HEK293 (cell line): ENCODE results near the gene IGFALS.
A peak's percentile ranks its signal among the peaks of the same experiment; 100 is the strongest.

Experiments used
- GLIS2 ChIP-seq: fragments of 450-650 bp; formaldehyde crosslinking; IDR thresholded peaks from 2 replicates; pipeline ENCODE4 v1.5.1; 2016; ENCODE audit warnings: missing biosample characterization, missing genetic modification characterization
- KLF10 ChIP-seq: fragments of 450-650 bp; IDR thresholded peaks from 2 replicates; pipeline ENCODE4 v1.5.1; 2018; ENCODE audit warnings: missing biosample characterization, mild to moderate bottlenecking, missing genetic modification characterization
- KLF9 ChIP-seq: fragments of 450-650 bp; formaldehyde crosslinking; IDR thresholded peaks from 2 replicates; pipeline ENCODE4 v1.5.1; 2016; ENCODE audit warnings: missing biosample characterization, missing genetic modification characterization, low read depth
- ZEB2 ChIP-seq: fragments of 450-650 bp; formaldehyde crosslinking; IDR thresholded peaks from 2 replicates; pipeline ENCODE4 v1.5.1; 2016; ENCODE audit warnings: missing biosample characterization, missing genetic modification characterization
- ZFP69B ChIP-seq: fragments of 450-650 bp; formaldehyde crosslinking; IDR thresholded peaks from 2 replicates; pipeline ENCODE4 v1.5.1; 2016; ENCODE audit warnings: missing biosample characterization, missing genetic modification characterization
- ZNF121 ChIP-seq: fragments of 450-650 bp; formaldehyde crosslinking; IDR thresholded peaks from 2 replicates; pipeline ENCODE4 v1.5.1; 2016; ENCODE audit warnings: missing biosample characterization, missing genetic modification characterization
- ZNF140 ChIP-seq: fragments of 450-650 bp; formaldehyde crosslinking; IDR thresholded peaks from 2 replicates; pipeline ENCODE4 v1.5.1; 2016; ENCODE audit warnings: missing biosample characterization, missing genetic modification characterization
- ZNF239 ChIP-seq: fragments of 450-650 bp; formaldehyde crosslinking; IDR thresholded peaks from 2 replicates; pipeline ENCODE4 v1.5.1; 2016; ENCODE audit warnings: missing biosample characterization, missing genetic modification characterization
- ZNF248 ChIP-seq: fragments of 450-650 bp; formaldehyde crosslinking; IDR thresholded peaks from 2 replicates; pipeline ENCODE4 v1.5.1; 2017; ENCODE audit warnings: missing biosample characterization, missing genetic modification characterization
- ZNF37A ChIP-seq: fragments of 450-650 bp; IDR thresholded peaks from 2 replicates; pipeline ENCODE4 v1.5.1; 2018; ENCODE audit warnings: missing biosample characterization, missing genetic modification characterization
- ZNF391 ChIP-seq: fragments of 450-650 bp; formaldehyde crosslinking; IDR thresholded peaks from 2 replicates; pipeline ENCODE4 v1.5.1; 2016; ENCODE audit warnings: low read depth, missing biosample characterization, missing genetic modification characterization, borderline replicate concordance
- ZNF48 ChIP-seq: fragments of 450-650 bp; formaldehyde crosslinking; IDR thresholded peaks from 2 replicates; pipeline ENCODE4 v1.5.1; 2016; ENCODE audit warnings: missing biosample characterization, missing genetic modification characterization
- ZNF501 ChIP-seq: fragments of 450-650 bp; formaldehyde crosslinking; IDR thresholded peaks from 2 replicates; pipeline ENCODE4 v1.5.1; 2016; ENCODE audit warnings: missing biosample characterization, missing genetic modification characterization
- ZNF510 ChIP-seq: fragments of 450-650 bp; formaldehyde crosslinking; IDR thresholded peaks from 2 replicates; pipeline ENCODE4 v1.5.1; 2018; ENCODE audit warnings: mild to moderate bottlenecking, missing genetic modification characterization, missing biosample characterization; ENCODE audit not compliant: insufficient replicate concordance
- ZNF514 ChIP-seq: fragments of 450-650 bp; formaldehyde crosslinking; IDR thresholded peaks from 2 replicates; pipeline ENCODE4 v1.5.1; 2016; ENCODE audit warnings: missing biosample characterization, missing genetic modification characterization
- ZNF548 ChIP-seq: fragments of 450-650 bp; formaldehyde crosslinking; IDR thresholded peaks from 2 replicates; pipeline ENCODE4 v1.5.1; 2016; ENCODE audit warnings: missing biosample characterization, missing genetic modification characterization
- ZNF558 ChIP-seq: fragments of 450-650 bp; formaldehyde crosslinking; IDR thresholded peaks from 2 replicates; pipeline ENCODE4 v1.5.1; 2016; ENCODE audit warnings: missing biosample characterization, missing genetic modification characterization
- ZNF560 ChIP-seq: fragments of 450-650 bp; formaldehyde crosslinking; IDR thresholded peaks from 2 replicates; pipeline ENCODE4 v1.5.1; 2017; ENCODE audit warnings: missing biosample characterization, missing genetic modification characterization, borderline replicate concordance
- ZNF747 ChIP-seq: fragments of 450-650 bp; formaldehyde crosslinking; IDR thresholded peaks from 2 replicates; pipeline ENCODE4 v1.5.1; 2016; ENCODE audit warnings: missing biosample characterization, missing genetic modification characterization
- ZNF791 ChIP-seq: fragments of 450-650 bp; formaldehyde crosslinking; IDR thresholded peaks from 2 replicates; pipeline ENCODE4 v1.5.1; 2016; ENCODE audit warnings: missing biosample characterization, missing genetic modification characterization
- ZNF830 ChIP-seq: fragments of 450-650 bp; IDR thresholded peaks from 2 replicates; pipeline ENCODE4 v1.5.0; 2018; ENCODE audit warnings: missing biosample characterization, missing genetic modification characterization, low read depth, mild to moderate bottlenecking, moderate library complexity
- ZSCAN16 ChIP-seq: fragments of 450-650 bp; formaldehyde crosslinking; IDR thresholded peaks from 2 replicates; pipeline ENCODE4 v1.5.1; 2016; ENCODE audit warnings: missing biosample characterization, missing genetic modification characterization
- TF ChIP-seq, protein P1 (sequence below): fragments of 450-650 bp; formaldehyde crosslinking; optimal IDR thresholded peaks from 2 replicates; pipeline ENCODE3; 2016; ENCODE audit warnings: missing biosample characterization, mild to moderate bottlenecking, missing genetic modification characterization
- TF ChIP-seq, protein P2 (sequence below): fragments of 450-650 bp; formaldehyde crosslinking; IDR thresholded peaks from 2 replicates; pipeline ENCODE4 v1.5.1; 2016; ENCODE audit warnings: missing biosample characterization, missing genetic modification characterization
- TF ChIP-seq, protein P3 (sequence below): fragments of 450-650 bp; formaldehyde crosslinking; IDR thresholded peaks from 2 replicates; pipeline ENCODE4 v1.5.1; 2016; ENCODE audit warnings: missing biosample characterization, missing genetic modification characterization
- TF ChIP-seq, protein P4 (sequence below): fragments of 450-650 bp; formaldehyde crosslinking; IDR thresholded peaks from 2 replicates; pipeline ENCODE4 v1.5.1; 2016; ENCODE audit warnings: missing biosample characterization, missing genetic modification characterization
- TF ChIP-seq, protein P5 (sequence below): fragments of 450-650 bp; formaldehyde crosslinking; IDR thresholded peaks from 2 replicates; pipeline ENCODE4; 2016; ENCODE audit warnings: missing biosample characterization, missing genetic modification characterization
- TF ChIP-seq, protein P6 (sequence below): fragments of 450-650 bp; formaldehyde crosslinking; IDR thresholded peaks from 2 replicates; pipeline ENCODE4 v1.5.1; 2016; ENCODE audit warnings: missing biosample characterization, missing genetic modification characterization
- TF ChIP-seq, protein P7 (sequence below): fragments of 450-650 bp; formaldehyde crosslinking; IDR thresholded peaks from 2 replicates; pipeline ENCODE4 v1.5.1; 2017; ENCODE audit warnings: missing biosample characterization, missing genetic modification characterization

Gene IGFALS

DNA sequence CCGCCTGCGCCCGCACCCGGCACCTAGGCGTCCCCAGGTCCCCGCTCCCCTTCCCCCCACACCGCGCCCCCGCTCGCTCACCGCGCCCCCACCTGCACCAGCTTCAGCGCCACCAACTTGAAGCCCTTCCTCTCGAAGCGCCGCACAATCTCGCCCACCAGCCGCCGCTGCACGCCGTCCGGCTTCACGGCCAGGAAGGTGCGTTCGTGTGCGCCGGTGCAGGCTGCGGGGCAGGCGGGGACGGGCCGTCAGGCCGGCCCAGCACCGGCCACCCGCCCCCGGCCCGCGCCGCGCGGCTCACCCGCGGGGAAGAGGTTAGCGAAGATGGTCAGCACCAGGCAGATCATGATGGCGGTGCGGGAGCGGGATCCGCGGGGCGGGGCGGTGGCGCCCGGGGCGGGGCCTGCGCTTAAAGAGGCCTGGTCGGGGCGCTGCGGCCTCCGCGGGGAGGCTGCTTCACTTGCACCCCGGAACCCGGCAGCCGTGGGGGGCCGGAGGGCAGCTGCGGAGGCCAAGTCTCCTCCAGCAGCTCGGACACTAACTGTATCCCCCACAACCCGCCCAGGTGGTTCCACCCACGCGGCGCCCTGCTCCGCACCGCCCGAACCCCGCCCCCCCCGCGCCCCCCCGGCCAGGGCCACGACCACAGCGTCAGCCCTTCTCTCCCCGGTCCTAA lies 22.2 kb downstream of the IGFALS start, which contains the start of gene NME3 (continued):
- TF ChIP-seq, protein P1, sequence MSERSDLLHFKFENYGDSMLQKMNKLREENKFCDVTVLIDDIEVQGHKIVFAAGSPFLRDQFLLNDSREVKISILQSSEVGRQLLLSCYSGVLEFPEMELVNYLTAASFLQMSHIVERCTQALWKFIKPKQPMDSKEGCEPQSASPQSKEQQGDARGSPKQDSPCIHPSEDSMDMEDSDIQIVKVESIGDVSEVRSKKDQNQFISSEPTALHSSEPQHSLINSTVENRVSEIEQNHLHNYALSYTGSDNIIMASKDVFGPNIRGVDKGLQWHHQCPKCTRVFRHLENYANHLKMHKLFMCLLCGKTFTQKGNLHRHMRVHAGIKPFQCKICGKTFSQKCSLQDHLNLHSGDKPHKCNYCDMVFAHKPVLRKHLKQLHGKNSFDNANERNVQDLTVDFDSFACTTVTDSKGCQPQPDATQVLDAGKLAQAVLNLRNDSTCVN (tag by site-specific recombination): no peak
- TF ChIP-seq ZNF747 (tag by site-specific recombination): no peak
- TF ChIP-seq ZNF514 (tag by site-specific recombination): no peak
- TF ChIP-seq ZNF391 (tag by site-specific recombination): no peak
- TF ChIP-seq ZFP69B (tag by site-specific recombination): peak; percentile 96
- TF ChIP-seq, protein P2, sequence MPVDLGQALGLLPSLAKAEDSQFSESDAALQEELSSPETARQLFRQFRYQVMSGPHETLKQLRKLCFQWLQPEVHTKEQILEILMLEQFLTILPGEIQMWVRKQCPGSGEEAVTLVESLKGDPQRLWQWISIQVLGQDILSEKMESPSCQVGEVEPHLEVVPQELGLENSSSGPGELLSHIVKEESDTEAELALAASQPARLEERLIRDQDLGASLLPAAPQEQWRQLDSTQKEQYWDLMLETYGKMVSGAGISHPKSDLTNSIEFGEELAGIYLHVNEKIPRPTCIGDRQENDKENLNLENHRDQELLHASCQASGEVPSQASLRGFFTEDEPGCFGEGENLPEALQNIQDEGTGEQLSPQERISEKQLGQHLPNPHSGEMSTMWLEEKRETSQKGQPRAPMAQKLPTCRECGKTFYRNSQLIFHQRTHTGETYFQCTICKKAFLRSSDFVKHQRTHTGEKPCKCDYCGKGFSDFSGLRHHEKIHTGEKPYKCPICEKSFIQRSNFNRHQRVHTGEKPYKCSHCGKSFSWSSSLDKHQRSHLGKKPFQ: no peak
- TF ChIP-seq ZNF791 (tag by site-specific recombination): no peak
- TF ChIP-seq ZSCAN16 (tag by site-specific recombination): no peak
- no peak for TF ChIP-seq ZNF510 (tag by site-specific recombination)
- TF ChIP-seq KLF10 (tag by site-specific recombination): peak; percentile 55; the same call in 1 of the 2 replicates
- TF ChIP-seq ZNF558 (tag by site-specific recombination): no peak
- TF ChIP-seq ZNF140 (tag by site-specific recombination): no peak
- TF ChIP-seq KLF9 (tag by site-specific recombination): peak; percentile 83
- TF ChIP-seq GLIS2 (tag by site-specific recombination): peak; percentile 86
- no peak for TF ChIP-seq ZNF239 (tag by site-specific recombination)
- no peak for TF ChIP-seq ZNF248 (tag by site-specific recombination)
- no peak for TF ChIP-seq ZEB2
- no peak for TF ChIP-seq ZNF501 (tag by site-specific recombination)
- TF ChIP-seq, protein P3, sequence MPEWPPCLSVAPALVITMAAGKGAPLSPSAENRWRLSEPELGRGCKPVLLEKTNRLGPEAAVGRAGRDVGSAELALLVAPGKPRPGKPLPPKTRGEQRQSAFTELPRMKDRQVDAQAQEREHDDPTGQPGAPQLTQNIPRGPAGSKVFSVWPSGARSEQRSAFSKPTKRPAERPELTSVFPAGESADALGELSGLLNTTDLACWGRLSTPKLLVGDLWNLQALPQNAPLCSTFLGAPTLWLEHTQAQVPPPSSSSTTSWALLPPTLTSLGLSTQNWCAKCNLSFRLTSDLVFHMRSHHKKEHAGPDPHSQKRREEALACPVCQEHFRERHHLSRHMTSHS: no peak
- TF ChIP-seq, protein P4, sequence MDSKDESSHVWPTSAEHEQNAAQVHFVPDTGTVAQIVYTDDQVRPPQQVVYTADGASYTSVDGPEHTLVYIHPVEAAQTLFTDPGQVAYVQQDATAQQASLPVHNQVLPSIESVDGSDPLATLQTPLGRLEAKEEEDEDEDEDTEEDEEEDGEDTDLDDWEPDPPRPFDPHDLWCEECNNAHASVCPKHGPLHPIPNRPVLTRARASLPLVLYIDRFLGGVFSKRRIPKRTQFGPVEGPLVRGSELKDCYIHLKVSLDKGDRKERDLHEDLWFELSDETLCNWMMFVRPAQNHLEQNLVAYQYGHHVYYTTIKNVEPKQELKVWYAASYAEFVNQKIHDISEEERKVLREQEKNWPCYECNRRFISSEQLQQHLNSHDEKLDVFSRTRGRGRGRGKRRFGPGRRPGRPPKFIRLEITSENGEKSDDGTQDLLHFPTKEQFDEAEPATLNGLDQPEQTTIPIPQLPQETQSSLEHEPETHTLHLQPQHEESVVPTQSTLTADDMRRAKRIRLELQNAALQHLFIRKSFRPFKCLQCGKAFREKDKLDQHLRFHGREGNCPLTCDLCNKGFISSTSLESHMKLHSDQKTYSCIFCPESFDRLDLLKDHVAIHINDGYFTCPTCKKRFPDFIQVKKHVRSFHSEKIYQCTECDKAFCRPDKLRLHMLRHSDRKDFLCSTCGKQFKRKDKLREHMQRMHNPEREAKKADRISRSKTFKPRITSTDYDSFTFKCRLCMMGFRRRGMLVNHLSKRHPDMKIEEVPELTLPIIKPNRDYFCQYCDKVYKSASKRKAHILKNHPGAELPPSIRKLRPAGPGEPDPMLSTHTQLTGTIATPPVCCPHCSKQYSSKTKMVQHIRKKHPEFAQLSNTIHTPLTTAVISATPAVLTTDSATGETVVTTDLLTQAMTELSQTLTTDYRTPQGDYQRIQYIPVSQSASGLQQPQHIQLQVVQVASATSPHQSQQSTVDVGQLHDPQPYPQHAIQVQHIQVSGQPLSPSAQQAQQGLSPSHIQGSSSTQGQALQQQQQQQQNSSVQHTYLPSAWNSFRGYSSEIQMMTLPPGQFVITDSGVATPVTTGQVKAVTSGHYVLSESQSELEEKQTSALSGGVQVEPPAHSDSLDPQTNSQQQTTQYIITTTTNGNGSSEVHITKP (tag by site-specific recombination): peak; percentile 87
- TF ChIP-seq ZNF830 (tag by site-specific recombination): no peak
- no peak for TF ChIP-seq ZNF560
- TF ChIP-seq, protein P5, sequence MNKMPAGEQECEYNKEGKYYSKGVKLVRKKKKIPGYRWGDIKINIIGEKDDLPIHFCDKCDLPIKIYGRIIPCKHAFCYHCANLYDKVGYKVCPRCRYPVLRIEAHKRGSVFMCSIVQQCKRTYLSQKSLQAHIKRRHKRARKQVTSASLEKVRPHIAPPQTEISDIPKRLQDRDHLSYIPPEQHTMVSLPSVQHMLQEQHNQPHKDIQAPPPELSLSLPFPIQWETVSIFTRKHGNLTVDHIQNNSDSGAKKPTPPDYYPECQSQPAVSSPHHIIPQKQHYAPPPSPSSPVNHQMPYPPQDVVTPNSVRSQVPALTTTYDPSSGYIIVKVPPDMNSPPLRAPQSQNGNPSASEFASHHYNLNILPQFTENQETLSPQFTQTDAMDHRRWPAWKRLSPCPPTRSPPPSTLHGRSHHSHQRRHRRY: no peak
- no peak for TF ChIP-seq ZNF48 (tag by site-specific recombination)
- TF ChIP-seq, protein P6, sequence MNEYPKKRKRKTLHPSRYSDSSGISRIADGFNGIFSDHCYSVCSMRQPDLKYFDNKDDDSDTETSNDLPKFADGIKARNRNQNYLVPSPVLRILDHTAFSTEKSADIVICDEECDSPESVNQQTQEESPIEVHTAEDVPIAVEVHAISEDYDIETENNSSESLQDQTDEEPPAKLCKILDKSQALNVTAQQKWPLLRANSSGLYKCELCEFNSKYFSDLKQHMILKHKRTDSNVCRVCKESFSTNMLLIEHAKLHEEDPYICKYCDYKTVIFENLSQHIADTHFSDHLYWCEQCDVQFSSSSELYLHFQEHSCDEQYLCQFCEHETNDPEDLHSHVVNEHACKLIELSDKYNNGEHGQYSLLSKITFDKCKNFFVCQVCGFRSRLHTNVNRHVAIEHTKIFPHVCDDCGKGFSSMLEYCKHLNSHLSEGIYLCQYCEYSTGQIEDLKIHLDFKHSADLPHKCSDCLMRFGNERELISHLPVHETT (tag by site-specific recombination): no peak
- no peak for TF ChIP-seq ZNF37A (tag by site-specific recombination)
- no peak for TF ChIP-seq ZNF121 (tag by site-specific recombination)
- TF ChIP-seq, protein P7, sequence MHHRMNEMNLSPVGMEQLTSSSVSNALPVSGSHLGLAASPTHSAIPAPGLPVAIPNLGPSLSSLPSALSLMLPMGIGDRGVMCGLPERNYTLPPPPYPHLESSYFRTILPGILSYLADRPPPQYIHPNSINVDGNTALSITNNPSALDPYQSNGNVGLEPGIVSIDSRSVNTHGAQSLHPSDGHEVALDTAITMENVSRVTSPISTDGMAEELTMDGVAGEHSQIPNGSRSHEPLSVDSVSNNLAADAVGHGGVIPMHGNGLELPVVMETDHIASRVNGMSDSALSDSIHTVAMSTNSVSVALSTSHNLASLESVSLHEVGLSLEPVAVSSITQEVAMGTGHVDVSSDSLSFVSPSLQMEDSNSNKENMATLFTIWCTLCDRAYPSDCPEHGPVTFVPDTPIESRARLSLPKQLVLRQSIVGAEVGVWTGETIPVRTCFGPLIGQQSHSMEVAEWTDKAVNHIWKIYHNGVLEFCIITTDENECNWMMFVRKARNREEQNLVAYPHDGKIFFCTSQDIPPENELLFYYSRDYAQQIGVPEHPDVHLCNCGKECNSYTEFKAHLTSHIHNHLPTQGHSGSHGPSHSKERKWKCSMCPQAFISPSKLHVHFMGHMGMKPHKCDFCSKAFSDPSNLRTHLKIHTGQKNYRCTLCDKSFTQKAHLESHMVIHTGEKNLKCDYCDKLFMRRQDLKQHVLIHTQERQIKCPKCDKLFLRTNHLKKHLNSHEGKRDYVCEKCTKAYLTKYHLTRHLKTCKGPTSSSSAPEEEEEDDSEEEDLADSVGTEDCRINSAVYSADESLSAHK (tag by site-specific recombination): no peak
- TF ChIP-seq ZNF548 (tag by site-specific recombination): no peak
